Sigmoid colon (tissue), 7 donors: ENCODE results near the gene IL24. TPM values are rescaled to one million over a fixed set of nuclear protein-coding genes. Genes with fewer than 3 reads are reported as not detected.

ENCODE experiments used
- DNase-seq: peaks from one replicate; pipeline ENCODE4 v3.0.0-alpha.2; 2019
- H3K27ac ChIP-seq, 4 donors: fragments of 200-600 bp; sonication (generic); one replicate each; pipeline ENCODE4 v1.5.1; 2016 to 2019; ENCODE audit warnings: mild to moderate bottlenecking in 1 of 4
- H3K27me3 ChIP-seq, 3 donors: fragments of 200-600 bp; sonication (generic); one replicate each; pipeline ENCODE4 v1.5.1; 2019; ENCODE audit warnings: mild to moderate bottlenecking in 1 of 3
- H3K36me3 ChIP-seq, 4 donors: fragments of 200-600 bp; sonication (generic); one replicate each; pipeline ENCODE4 v1.5.1; 2016 to 2019
- H3K4me1 ChIP-seq, 4 donors: fragments of 200-600 bp; sonication (generic); one replicate each; pipeline ENCODE4 v1.5.1; 2017 to 2019
- H3K4me3 ChIP-seq, 4 donors: fragments of 200-600 bp; sonication (generic); one replicate each; pipeline ENCODE4 v1.5.1; 2017 to 2019; ENCODE audit warnings: mild to moderate bottlenecking in 2 of 4, moderate library complexity in 1 of 4
- H3K9me3 ChIP-seq, 4 donors: fragments of 200-600 bp in 3 of 4; sonication (generic) in 3 of 4; one replicate each; pipeline versions ENCODE4 v1.5.1 to v1.6.1; 2013 to 2019
- EP300 ChIP-seq, 4 donors: sonication (generic); formaldehyde crosslinking; IDR thresholded peaks; one replicate each; pipeline ENCODE4 v1.6.1; 2017; ENCODE audit warnings: antibody characterized with exemption in 4 of 4
- POLR2A ChIP-seq, 2 donors: fragments of 450-650 bp; IDR thresholded peaks; one replicate each; pipeline ENCODE4 v1.6.1; 2016; ENCODE audit warnings: antibody characterized with exemption in 2 of 2, mild to moderate bottlenecking in 2 of 2, moderate library complexity in 2 of 2
- POLR2AphosphoS5 ChIP-seq, 4 donors: sonication (generic); formaldehyde crosslinking; IDR thresholded peaks; one replicate each; pipeline ENCODE4 v1.6.1; 2017; ENCODE audit warnings: antibody characterized with exemption in 4 of 4
- WGBS, 2 donors: extraction: QIAGEN DNeasy Blood & Tissue Kit; methylation state at CpG; one replicate each; pipeline ENCODE4 v1.1.7; 2013; 5-methylcytosine and 5-hydroxymethylcytosine counted together
- intact Hi-C: fragments of 100-400 bp; cut with DNase I; formaldehyde crosslinking; loops from one replicate; pipeline ENCODE4 v1.15.1; 2023
- polyA plus RNA-seq, 3 donors: library from polyadenylated mRNA; stranded (reverse); fragments of 200-250 nt; gene quantifications; one replicate each; pipeline ENCODE4 v1.2.3, GENCODE V29; 2013
- total RNA-seq, 4 donors: library from RNA; depleted of rRNA; stranded (reverse); fragments of >200 nt; gene quantifications; one replicate each; pipeline ENCODE4 v1.1.0, GENCODE V29; 2016
- TF ChIP-seq, protein P1 (sequence below), 4 experiments: fragments of 450-650 bp in 3 of 4; fragments of 200-600 bp in 1 of 4; IDR thresholded peaks; one replicate each; pipeline ENCODE4 v1.5.1; 2016 to 2019; ENCODE audit warnings: antibody characterized with exemption in 4 of 4, mild to moderate bottlenecking in 3 of 4, moderate library complexity in 2 of 4
- donor health status: healthy with polysubstance abuse.
- donor health status: Bipolar disorder and iron deficiency.
- donor health status: healthy.

Gene IL24
- total and polyA plus RNA-seq, 7 donors, result 0.36 to 0.46 TPM; not detected in 5

DNA sequence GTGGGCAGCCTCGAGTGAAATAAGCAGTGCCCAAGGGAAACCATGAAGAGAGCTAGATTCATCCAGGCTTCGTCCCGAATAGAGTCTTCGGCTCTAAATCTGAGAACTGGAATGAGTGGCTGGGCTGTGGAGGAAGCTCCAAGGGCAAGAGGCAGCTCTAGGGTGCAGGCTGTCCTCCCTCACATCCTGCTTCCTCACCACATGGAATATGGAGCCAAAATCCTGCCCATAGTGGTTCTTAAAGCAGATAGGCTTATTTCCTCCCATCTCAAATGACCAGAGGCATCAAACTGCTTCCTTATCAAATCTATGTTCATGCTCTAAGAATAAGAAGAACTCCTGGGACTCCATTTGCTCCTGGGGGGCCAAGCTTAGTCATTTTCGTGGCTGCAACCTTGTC lies 2.5 kb downstream of the IL24 start:
- no peak overlapping the region for H3K27ac ChIP-seq
- no peaks in the 10 kb centered on the region for H3K36me3 ChIP-seq
- DNase-seq, result no peak
- H3K27me3 ChIP-seq, result no peaks in the 10 kb centered on the region
- TF ChIP-seq POLR2A (IDR thresholded peaks at IDR 0.05), result no peak
- TF ChIP-seq EP300 (IDR thresholded peaks at IDR 0.05), result no peak
- TF ChIP-seq, protein P1, sequence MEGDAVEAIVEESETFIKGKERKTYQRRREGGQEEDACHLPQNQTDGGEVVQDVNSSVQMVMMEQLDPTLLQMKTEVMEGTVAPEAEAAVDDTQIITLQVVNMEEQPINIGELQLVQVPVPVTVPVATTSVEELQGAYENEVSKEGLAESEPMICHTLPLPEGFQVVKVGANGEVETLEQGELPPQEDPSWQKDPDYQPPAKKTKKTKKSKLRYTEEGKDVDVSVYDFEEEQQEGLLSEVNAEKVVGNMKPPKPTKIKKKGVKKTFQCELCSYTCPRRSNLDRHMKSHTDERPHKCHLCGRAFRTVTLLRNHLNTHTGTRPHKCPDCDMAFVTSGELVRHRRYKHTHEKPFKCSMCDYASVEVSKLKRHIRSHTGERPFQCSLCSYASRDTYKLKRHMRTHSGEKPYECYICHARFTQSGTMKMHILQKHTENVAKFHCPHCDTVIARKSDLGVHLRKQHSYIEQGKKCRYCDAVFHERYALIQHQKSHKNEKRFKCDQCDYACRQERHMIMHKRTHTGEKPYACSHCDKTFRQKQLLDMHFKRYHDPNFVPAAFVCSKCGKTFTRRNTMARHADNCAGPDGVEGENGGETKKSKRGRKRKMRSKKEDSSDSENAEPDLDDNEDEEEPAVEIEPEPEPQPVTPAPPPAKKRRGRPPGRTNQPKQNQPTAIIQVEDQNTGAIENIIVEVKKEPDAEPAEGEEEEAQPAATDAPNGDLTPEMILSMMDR (IDR thresholded peaks at IDR 0.05), result no peak
- TF ChIP-seq POLR2AphosphoS5 (IDR thresholded peaks at IDR 0.05), result no peak
- H3K9me3 ChIP-seq, result no peaks in the 10 kb centered on the region
- no peaks in the 10 kb centered on the region for H3K4me1 ChIP-seq
- intact Hi-C loops, result no loop called here
- no peak overlapping the region for H3K4me3 ChIP-seq
- 79 to 94% methylated on average over 5 of the region's 5 CpGs for WGBS, 2 donors

DNA sequence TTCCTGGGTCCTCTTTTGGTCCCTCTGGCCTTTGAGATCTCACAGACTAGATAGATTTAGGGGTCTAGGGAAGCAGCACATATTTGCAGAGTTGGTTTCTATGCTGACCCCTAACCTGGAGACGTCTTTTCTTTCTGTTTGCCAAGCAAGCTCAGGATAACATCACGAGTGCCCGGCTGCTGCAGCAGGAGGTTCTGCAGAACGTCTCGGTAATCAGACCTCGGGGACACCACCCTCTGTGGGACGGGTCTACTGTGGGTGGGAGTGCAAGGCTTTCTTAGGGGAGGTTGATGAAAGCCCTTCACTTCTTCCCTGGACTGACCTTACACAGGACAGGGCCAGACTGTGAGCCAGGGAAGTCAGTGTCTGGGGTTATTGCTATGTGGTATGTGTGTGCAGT lies 2.9 kb downstream of the IL24 start:
- Histone ChIP-seq H3K27ac (no peak overlapping the region), H3K4me3 (no peak overlapping the region), H3K36me3 (no peaks in the 10 kb centered on the region), H3K9me3 (no peaks in the 10 kb centered on the region), H3K4me1 (no peaks in the 10 kb centered on the region), H3K27me3 (no peaks in the 10 kb centered on the region)
- intact Hi-C loops, result no loop called here
- 88 to 90% methylated on average over 7 of the region's 7 CpGs for WGBS, 2 donors
- no peak for TF ChIP-seq POLR2AphosphoS5 (IDR thresholded peaks at IDR 0.05)
- no peak for TF ChIP-seq EP300 (IDR thresholded peaks at IDR 0.05)
- TF ChIP-seq POLR2A (IDR thresholded peaks at IDR 0.05), result no peak
- TF ChIP-seq, protein P1 (IDR thresholded peaks at IDR 0.05), result no peak
- DNase-seq, result no peak

DNA sequence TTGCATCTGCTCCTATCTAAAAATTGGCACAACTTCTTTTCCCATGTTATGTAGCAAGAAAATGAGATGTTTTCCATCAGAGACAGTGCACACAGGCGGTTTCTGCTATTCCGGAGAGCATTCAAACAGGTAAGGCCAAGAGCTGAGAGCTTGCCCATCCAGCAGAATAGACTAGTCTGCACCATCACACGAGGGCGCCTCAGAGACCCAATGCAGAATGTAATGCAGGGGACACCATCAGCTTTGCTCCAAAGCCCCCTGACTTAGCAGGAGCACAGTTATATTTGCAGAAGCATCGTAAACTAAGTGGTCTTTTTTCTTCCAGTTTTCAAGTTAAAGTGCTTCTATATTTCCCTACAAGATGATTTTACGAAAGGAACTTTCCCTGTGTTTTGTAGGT lies 4.7 kb downstream of the IL24 start:
- intact Hi-C loops, result no loop called here
- no peaks in the 10 kb centered on the region for H3K9me3 ChIP-seq
- no peaks in the 10 kb centered on the region for H3K4me1 ChIP-seq
- H3K27me3 ChIP-seq, result no peaks in the 10 kb centered on the region
- no peak for DNase-seq
- TF ChIP-seq, protein P1 (IDR thresholded peaks at IDR 0.05), result no peak
- H3K36me3 ChIP-seq, result no peaks in the 10 kb centered on the region
- 90 to 94% methylated on average over 6 of the region's 6 CpGs for whole genome bisulfite sequencing, 2 donors
- H3K4me3 ChIP-seq, result no peak overlapping the region
- H3K27ac ChIP-seq, result no peak overlapping the region

DNA sequence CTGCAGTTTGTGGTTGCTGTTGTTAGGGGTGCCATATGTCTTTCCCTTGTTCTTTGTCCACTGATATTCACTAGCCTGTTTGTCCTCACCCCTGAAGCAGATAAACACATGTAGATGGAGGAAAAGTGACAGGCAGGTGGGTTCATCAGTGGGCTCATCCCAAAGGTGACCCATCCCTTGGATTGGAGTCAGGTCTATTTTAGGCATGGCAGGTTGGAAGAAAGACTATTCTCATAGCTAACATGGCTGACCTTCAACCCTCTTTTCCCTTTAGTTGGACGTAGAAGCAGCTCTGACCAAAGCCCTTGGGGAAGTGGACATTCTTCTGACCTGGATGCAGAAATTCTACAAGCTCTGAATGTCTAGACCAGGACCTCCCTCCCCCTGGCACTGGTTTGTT lies 5.5 kb downstream of the IL24 start:
- no peak overlapping the region for H3K4me3 ChIP-seq
- H3K36me3 ChIP-seq, result no peaks in the 10 kb centered on the region
- no peaks in the 10 kb centered on the region for H3K9me3 ChIP-seq
- intact Hi-C loops, result no loop called here
- H3K4me1 ChIP-seq, result no peaks in the 10 kb centered on the region
- H3K27ac ChIP-seq, result no peak overlapping the region
- 94% methylated on average over 1 of the region's 1 CpG for WGBS, 2 donors
- DNase-seq, result no peak
- H3K27me3 ChIP-seq, result no peaks in the 10 kb centered on the region
- TF ChIP-seq EP300 (IDR thresholded peaks at IDR 0.05) (no peak), POLR2A (IDR thresholded peaks at IDR 0.05) (no peak), POLR2AphosphoS5 (IDR thresholded peaks at IDR 0.05) (no peak)
- TF ChIP-seq, protein P1 (IDR thresholded peaks at IDR 0.05), result no peak

DNA sequence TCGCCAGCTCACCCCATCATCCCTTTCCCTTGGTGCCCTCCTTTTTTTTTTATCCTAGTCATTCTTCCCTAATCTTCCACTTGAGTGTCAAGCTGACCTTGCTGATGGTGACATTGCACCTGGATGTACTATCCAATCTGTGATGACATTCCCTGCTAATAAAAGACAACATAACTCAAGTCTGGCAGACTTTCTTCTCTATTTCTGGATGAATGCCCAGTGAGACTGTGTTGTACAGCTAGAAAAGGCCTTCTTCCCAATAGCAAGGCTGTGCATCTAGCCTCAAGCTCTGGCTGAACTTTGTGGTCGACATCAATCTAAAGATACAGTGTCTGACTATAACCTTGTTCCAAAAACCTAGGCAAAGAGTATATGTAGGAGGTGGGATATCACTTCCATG lies 6.4 kb downstream of the IL24 start:
- H3K36me3 ChIP-seq, result no peaks in the 10 kb centered on the region
- TF ChIP-seq, protein P1 (IDR thresholded peaks at IDR 0.05), result no peak
- TF ChIP-seq POLR2AphosphoS5 (IDR thresholded peaks at IDR 0.05) (no peak), POLR2A (IDR thresholded peaks at IDR 0.05) (no peak), EP300 (IDR thresholded peaks at IDR 0.05) (no peak)
- H3K27ac ChIP-seq, result no peak overlapping the region
- peaks cover 0 to under 1% (median 0%) of the 10 kb centered on the region in 3 donors for H3K27me3 ChIP-seq
- 94% methylated on average over 2 of the region's 2 CpGs for WGBS, 2 donors
- H3K4me1 ChIP-seq, result peaks cover 0 to under 1% (median 0%) of the 10 kb centered on the region in 4 donors
- intact Hi-C loops, result no loop called here
- no peak for DNase-seq
- H3K4me3 ChIP-seq, result no peak overlapping the region
- H3K9me3 ChIP-seq, result no peaks in the 10 kb centered on the region
